ENCODE results near the gene TBC1D16. TPM values are rescaled to one million over a fixed set of nuclear protein-coding genes. Genes with fewer than 3 reads are reported as not detected.
A peak's percentile ranks its signal among the peaks of the same experiment; 100 is the strongest.

The TBC1D16 gene
- total RNA-seq, 1 experiment from 2014 or later: 96.1 TPM

DNA sequence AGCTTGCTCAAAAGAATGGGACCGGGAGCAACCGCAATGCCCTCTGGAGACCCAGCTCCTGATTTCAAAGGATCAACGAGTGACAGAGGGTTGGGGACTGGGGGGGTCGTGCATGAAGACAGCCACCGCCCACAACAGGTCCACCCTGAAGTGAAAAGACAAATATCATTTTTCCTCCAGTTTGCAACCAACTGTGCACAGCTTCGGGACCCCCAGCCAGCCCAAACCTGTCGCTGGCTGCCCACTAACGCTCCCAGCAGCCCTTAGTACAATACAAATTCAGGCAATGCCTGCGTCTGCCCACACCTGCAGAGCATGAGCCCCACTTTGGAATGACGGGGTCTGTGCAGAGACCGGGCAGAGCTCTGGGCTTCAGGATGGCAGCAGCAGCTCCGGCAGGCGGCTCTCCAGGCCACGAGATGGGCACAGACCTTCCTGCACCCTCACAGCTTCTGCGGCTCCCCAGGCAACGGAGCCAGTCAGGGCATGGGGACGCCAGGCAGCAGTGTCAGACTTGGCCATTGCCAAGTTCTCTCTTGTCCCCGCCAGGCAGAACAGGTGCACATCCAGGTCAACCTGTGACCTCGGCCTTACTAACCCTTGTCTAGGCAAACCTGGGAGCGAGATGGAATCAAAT, 60.1 kb downstream of the TBC1D16 start (continued):
- TF ChIP-seq ATF1 (CRISPR knock-in tag; IDR thresholded peaks at IDR 0.05) (no peak), NR3C1 (CRISPR knock-in tag; conservative IDR thresholded peaks at IDR 0.05; ENCODE audit: low read depth) (no peak), GABPB1 (CRISPR knock-in tag; IDR thresholded peaks at IDR 0.05) (no peak), ESRRA (CRISPR knock-in tag; IDR thresholded peaks at IDR 0.05; ENCODE audit: borderline replicate concordance) (no peak)
- TF ChIP-seq, protein P1, sequence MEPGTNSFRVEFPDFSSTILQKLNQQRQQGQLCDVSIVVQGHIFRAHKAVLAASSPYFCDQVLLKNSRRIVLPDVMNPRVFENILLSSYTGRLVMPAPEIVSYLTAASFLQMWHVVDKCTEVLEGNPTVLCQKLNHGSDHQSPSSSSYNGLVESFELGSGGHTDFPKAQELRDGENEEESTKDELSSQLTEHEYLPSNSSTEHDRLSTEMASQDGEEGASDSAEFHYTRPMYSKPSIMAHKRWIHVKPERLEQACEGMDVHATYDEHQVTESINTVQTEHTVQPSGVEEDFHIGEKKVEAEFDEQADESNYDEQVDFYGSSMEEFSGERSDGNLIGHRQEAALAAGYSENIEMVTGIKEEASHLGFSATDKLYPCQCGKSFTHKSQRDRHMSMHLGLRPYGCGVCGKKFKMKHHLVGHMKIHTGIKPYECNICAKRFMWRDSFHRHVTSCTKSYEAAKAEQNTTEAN (CRISPR knock-in tag; IDR thresholded peaks at IDR 0.05): no peak
- TF ChIP-seq, protein P2, sequence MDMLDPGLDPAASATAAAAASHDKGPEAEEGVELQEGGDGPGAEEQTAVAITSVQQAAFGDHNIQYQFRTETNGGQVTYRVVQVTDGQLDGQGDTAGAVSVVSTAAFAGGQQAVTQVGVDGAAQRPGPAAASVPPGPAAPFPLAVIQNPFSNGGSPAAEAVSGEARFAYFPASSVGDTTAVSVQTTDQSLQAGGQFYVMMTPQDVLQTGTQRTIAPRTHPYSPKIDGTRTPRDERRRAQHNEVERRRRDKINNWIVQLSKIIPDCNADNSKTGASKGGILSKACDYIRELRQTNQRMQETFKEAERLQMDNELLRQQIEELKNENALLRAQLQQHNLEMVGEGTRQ (CRISPR knock-in tag; IDR thresholded peaks at IDR 0.05): no peak

DNA sequence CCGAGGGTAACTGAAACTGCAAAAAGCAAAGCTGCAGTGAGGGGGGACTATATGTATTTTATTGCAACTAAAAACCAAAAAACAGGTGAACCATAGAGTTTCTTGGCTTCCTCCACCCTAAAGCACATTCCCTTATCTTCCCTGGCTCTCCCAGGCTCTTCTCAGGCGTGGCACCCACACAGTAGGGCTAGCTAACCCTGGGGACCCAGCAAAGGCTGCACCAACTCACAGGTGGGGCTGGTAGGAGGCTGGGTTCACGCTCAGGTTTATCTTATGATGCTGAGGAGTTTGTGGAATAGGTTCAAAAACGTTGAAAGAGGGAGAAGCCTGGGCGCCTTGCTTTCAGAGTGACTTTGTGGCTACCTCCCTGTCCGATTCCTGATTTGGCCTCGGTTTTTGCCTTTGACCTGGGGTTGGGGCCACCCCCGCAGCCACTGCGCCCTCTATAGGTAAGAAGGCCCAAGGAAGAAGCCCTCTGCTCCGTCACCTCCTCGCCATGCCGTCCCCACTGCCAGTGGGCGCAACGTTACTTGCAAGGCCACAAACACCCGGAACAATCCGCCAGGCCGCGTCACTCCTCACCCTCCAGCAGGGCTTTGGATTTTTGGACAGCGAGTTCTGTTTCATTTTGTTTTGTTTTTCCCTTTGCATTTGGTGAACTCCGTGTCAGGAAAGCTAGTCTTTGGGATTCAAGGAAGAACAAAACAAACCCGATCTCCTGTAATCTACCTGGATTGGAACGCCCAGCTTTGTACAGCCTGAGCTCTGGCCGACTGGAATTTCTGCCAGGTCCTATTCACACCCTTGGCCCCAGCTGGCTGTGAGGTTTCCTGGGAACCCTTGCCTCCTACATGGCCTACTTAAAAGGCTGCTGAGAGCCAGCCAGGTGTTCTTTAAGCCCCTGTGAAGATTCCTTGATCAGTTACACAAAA, 60.8 kb downstream of the TBC1D16 start:
- TF ChIP-seq, protein P3, sequence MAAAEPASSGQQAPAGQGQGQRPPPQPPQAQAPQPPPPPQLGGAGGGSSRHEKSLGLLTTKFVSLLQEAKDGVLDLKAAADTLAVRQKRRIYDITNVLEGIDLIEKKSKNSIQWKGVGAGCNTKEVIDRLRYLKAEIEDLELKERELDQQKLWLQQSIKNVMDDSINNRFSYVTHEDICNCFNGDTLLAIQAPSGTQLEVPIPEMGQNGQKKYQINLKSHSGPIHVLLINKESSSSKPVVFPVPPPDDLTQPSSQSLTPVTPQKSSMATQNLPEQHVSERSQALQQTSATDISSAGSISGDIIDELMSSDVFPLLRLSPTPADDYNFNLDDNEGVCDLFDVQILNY (CRISPR knock-in tag; IDR thresholded peaks at IDR 0.05): no peak
- TF ChIP-seq, protein P4, sequence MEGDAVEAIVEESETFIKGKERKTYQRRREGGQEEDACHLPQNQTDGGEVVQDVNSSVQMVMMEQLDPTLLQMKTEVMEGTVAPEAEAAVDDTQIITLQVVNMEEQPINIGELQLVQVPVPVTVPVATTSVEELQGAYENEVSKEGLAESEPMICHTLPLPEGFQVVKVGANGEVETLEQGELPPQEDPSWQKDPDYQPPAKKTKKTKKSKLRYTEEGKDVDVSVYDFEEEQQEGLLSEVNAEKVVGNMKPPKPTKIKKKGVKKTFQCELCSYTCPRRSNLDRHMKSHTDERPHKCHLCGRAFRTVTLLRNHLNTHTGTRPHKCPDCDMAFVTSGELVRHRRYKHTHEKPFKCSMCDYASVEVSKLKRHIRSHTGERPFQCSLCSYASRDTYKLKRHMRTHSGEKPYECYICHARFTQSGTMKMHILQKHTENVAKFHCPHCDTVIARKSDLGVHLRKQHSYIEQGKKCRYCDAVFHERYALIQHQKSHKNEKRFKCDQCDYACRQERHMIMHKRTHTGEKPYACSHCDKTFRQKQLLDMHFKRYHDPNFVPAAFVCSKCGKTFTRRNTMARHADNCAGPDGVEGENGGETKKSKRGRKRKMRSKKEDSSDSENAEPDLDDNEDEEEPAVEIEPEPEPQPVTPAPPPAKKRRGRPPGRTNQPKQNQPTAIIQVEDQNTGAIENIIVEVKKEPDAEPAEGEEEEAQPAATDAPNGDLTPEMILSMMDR (IDR thresholded peaks at IDR 0.05): peak; percentile 40; the same call in 1 of the 2 replicates
- CTCF ChIA-PET: interaction anchor here (0.6 to 3.8 kb wide), 28 partner anchors 9 to 233 kb away, joined by 3 to 29 read pairs (median 6); partner anchors contain the start of genes CBX4, CBX8 and GAA
- Mint-ChIP-seq H3K4me1 (peaks cover 15% of the 10 kb centered on the region), H3K9me3 (no peaks in the 10 kb centered on the region), H3K4me3 (no peak overlapping the region), H3K27ac (peak overlapping the region; percentile 24; the same call in 1 of the 2 replicates), H3K27me3 (ENCODE audit: low read depth) (no peaks in the 10 kb centered on the region), H3K36me3 (peaks cover 8% of the 10 kb centered on the region)
- DNase-seq (ENCODE audit: low spot score) (peak; percentile 80), ATAC-seq (peak; percentile 87)
- POLR2A ChIA-PET: interaction anchor here (0.6 to 1.4 kb wide), 4 partner anchors 17 to 135 kb away, joined by 3 to 4 read pairs (median 4); partner anchors contain the start of gene CBX4

DNA sequence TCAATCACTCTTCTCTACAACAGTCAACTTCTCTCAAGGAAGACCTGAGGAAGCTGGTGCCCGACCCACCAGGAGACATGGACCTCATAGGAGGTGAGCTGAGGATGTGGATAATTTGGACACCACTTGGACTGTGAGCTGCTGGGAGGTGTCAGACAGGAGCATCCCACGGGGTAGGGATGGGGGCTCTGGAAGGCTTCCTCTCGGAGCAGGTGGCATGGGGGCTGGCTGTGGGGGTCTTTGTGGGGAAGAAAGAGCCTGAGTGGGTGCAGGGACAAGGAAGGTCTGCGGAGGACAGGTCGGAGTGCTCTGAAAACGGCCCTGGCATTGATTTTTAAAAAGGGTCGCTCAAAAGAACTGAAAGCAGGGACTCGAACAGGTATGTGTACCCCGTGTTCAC, 64.0 kb downstream of the TBC1D16 start:
- DNase-seq (ENCODE audit: low spot score) (no peak), ATAC-seq (no peak)
- peaks cover 8% of the 10 kb centered on the region for H3K36me3 Mint-ChIP-seq
- H3K4me1 Mint-ChIP-seq: peaks cover 21% of the 10 kb centered on the region
- H3K27me3 Mint-ChIP-seq (ENCODE audit: low read depth): no peaks in the 10 kb centered on the region
- no peak overlapping the region for H3K4me3 Mint-ChIP-seq
- H3K27ac Mint-ChIP-seq: peak overlapping the region; percentile 15; the same call in 1 of the 2 replicates
- no peaks in the 10 kb centered on the region for H3K9me3 Mint-ChIP-seq
- POLR2A ChIA-PET: interaction anchor here (1.4 kb wide), 1 partner anchor 41 kb away, joined by 5 read pairs; no protein-coding TSS in a partner anchor
- CTCF ChIA-PET: interaction anchor here (0.6 to 2.9 kb wide), 20 partner anchors 8 to 351 kb away, joined by 3 to 71 read pairs (median 8); partner anchors contain the start of gene CBX4
- TF ChIP-seq ZNF138 (CRISPR knock-in tag; conservative IDR thresholded peaks at IDR 0.05) (no peak), ZNF416 (CRISPR knock-in tag; IDR thresholded peaks at IDR 0.05) (no peak), NFYB (CRISPR knock-in tag; conservative IDR thresholded peaks at IDR 0.05; ENCODE audit: low read depth) (no peak), GABPB1 (CRISPR knock-in tag; IDR thresholded peaks at IDR 0.05) (no peak), ESRRA (CRISPR knock-in tag; IDR thresholded peaks at IDR 0.05; ENCODE audit: borderline replicate concordance) (no peak), JAZF1 (CRISPR knock-in tag; IDR thresholded peaks at IDR 0.05) (no peak), NR2C2 (CRISPR knock-in tag; IDR thresholded peaks at IDR 0.05) (no peak), ZNF121 (CRISPR knock-in tag; IDR thresholded peaks at IDR 0.05) (no peak), GTF2I (CRISPR knock-in tag; conservative IDR thresholded peaks at IDR 0.05) (no peak), ZNF317 (CRISPR knock-in tag; IDR thresholded peaks at IDR 0.05; ENCODE audit: borderline replicate concordance, low read depth) (no peak)
- TF ChIP-seq, protein P5, sequence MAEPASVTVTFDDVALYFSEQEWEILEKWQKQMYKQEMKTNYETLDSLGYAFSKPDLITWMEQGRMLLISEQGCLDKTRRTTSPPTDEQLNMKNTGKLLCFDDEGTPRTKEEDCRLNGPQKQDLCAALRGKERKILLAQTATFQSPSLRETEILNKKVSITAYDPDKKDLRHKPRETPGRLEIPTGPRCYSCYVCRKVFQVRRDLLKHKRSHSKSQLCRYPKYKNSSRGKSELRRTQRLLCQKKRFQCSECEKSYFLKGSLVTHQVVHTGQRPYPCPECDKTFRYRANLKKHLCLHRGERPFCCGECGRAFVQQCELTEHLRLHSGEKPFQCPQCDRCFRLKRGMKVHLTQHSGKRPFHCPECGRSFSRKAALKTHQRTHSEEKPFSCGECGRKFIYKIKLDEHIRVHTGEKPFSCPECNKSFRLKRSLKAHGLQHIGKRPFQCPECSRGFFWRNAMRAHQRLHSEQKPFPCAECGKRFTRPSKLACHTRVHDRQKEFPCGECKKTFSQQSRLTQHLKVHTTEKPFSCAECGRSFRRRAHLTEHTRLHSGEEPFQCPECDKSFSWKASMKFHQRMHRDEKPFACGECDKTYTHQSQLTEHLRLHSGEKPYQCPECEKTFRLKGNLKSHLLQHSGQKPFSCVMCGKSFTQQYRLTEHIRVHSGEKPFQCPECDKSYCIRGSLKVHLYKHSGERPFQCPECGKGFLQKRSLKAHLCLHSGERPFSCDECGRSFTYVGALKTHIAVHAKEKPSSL (CRISPR knock-in tag; conservative IDR thresholded peaks at IDR 0.05): no peak
- TF ChIP-seq, protein P6, sequence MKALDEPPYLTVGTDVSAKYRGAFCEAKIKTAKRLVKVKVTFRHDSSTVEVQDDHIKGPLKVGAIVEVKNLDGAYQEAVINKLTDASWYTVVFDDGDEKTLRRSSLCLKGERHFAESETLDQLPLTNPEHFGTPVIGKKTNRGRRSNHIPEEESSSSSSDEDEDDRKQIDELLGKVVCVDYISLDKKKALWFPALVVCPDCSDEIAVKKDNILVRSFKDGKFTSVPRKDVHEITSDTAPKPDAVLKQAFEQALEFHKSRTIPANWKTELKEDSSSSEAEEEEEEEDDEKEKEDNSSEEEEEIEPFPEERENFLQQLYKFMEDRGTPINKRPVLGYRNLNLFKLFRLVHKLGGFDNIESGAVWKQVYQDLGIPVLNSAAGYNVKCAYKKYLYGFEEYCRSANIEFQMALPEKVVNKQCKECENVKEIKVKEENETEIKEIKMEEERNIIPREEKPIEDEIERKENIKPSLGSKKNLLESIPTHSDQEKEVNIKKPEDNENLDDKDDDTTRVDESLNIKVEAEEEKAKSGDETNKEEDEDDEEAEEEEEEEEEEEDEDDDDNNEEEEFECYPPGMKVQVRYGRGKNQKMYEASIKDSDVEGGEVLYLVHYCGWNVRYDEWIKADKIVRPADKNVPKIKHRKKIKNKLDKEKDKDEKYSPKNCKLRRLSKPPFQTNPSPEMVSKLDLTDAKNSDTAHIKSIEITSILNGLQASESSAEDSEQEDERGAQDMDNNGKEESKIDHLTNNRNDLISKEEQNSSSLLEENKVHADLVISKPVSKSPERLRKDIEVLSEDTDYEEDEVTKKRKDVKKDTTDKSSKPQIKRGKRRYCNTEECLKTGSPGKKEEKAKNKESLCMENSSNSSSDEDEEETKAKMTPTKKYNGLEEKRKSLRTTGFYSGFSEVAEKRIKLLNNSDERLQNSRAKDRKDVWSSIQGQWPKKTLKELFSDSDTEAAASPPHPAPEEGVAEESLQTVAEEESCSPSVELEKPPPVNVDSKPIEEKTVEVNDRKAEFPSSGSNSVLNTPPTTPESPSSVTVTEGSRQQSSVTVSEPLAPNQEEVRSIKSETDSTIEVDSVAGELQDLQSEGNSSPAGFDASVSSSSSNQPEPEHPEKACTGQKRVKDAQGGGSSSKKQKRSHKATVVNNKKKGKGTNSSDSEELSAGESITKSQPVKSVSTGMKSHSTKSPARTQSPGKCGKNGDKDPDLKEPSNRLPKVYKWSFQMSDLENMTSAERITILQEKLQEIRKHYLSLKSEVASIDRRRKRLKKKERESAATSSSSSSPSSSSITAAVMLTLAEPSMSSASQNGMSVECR (CRISPR knock-in tag; IDR thresholded peaks at IDR 0.05; ENCODE audit: borderline replicate concordance): no peak
